Measurements from ENCODE around the gene CENPE.

GRCh38 chr4:103098756-103099440 lies 99.2 kb downstream of the CENPE start:
- TF ChIP-seq EZH2 (IDR thresholded peaks at IDR 0.05; ENCODE audit: borderline replicate concordance, low read depth, low read length, severe bottlenecking) (no peak), POLR2AphosphoS5 (IDR thresholded peaks at IDR 0.05; ENCODE audit: insufficient read depth, low read depth, low read length) (no peak), CTCF (IDR thresholded peaks at IDR 0.05; ENCODE audit: extremely low read depth in 1 of 2, insufficient read depth in 1 of 2, low read depth in 1 of 2, low read length in 2 of 2) (no peak), POLR2A (IDR thresholded peaks at IDR 0.05; ENCODE audit: low read depth, low read length) (no peak), MYC (IDR thresholded peaks at IDR 0.05; ENCODE audit: low read depth, low read length) (no peak)

All from endothelial cell of umbilical vein (primary cell).